Caco-2 (cell line): ENCODE results near the gene RPL10. TPM values are rescaled to one million over a fixed set of nuclear protein-coding genes. Genes with fewer than 3 reads are reported as not detected.

Experiments
- BruUV-seq: library from RNA; stranded (reverse); fragments of 400-500 nt; replicated peaks from 2 replicates; lab custom pipeline; 2021; lab: Mats Ljungman, UMichigan
- CTCF ChIA-PET: fragments of 300-600 bp; sonication (Branson Sonifier 250); formaldehyde crosslinking; loops from one replicate; lab custom pipeline; 2022; ENCODE audit warnings: antibody characterized with exemption; lab: Charles Lee
- POLR2A ChIA-PET: fragments of 300-600 bp; sonication (Branson Sonifier 250); formaldehyde crosslinking; loops from one replicate; lab custom pipeline; 2022; ENCODE audit warnings: antibody characterized with exemption; lab: Charles Lee
- DNase-seq, 2 experiments: peaks; one replicate each; pipeline versions ENCODE4 v3.0.0 to v3.0.0-alpha.2; 2020 to 2022
- H3K27me3 ChIP-seq: replicated peaks from 2 replicates; pipeline ENCODE4 v1.6.0; 2011; ENCODE audit warnings: low read length; ENCODE audit not compliant: control insufficient read depth, insufficient read depth
- H3K36me3 ChIP-seq: 2 replicates; pipeline ENCODE4 v1.5.1; 2011; ENCODE audit warnings: low read length; ENCODE audit not compliant: control insufficient read depth, insufficient read depth
- H3K4me1 ChIP-seq: fragments of 250-450 bp; sonication (Bioruptor Pico); 2 replicates; pipeline ENCODE4 v1.5.1; 2020; ENCODE audit warnings: mild to moderate bottlenecking
- H3K4me3 ChIP-seq: 2 replicates; pipeline ENCODE4 v1.5.1; 2011; ENCODE audit warnings: low read depth, mild to moderate bottlenecking, control low read depth, low read length
- H3K9me3 ChIP-seq: fragments of 250-450 bp; sonication (Bioruptor Pico); 2 replicates; pipeline ENCODE4 v1.5.1; 2020; ENCODE audit warnings: mild to moderate bottlenecking, moderate library complexity
- H3K27ac Mint-ChIP-seq: one replicate; pipeline ENCODE4 v1.8.0; 2022; ENCODE audit warnings: mixed read lengths; ENCODE audit not compliant: unreplicated experiment
- H3K27me3 Mint-ChIP-seq: one replicate; pipeline ENCODE4 v1.8.0; 2022; ENCODE audit warnings: mixed read lengths; ENCODE audit not compliant: insufficient read depth, unreplicated experiment
- H3K36me3 Mint-ChIP-seq: one replicate; pipeline ENCODE4 v1.8.0; 2022; ENCODE audit warnings: mild to moderate bottlenecking, mixed read lengths; ENCODE audit not compliant: insufficient read depth, unreplicated experiment
- H3K4me1 Mint-ChIP-seq: one replicate; pipeline ENCODE4 v1.8.0; 2022; ENCODE audit warnings: low read depth, mixed read lengths; ENCODE audit not compliant: unreplicated experiment
- H3K4me3 Mint-ChIP-seq: one replicate; pipeline ENCODE4 v1.8.0; 2022; ENCODE audit warnings: mild to moderate bottlenecking, moderate library complexity, mixed read lengths; ENCODE audit not compliant: unreplicated experiment
- H3K9me3 Mint-ChIP-seq: one replicate; pipeline ENCODE4 v1.8.0; 2022; ENCODE audit warnings: mixed read lengths; ENCODE audit not compliant: unreplicated experiment
- CTCF ChIP-seq, 2 experiments: fragments of 200-600 bp in 1 of 2; IDR thresholded peaks; 1 replicate in 1 of 2; 2 replicates in 1 of 2; pipeline versions ENCODE4 v1.5.1 to v1.8.0; 2011 to 2022; ENCODE audit warnings: antibody characterized with exemption in 1 of 2, control low read depth in 1 of 2, inconsistent platforms in 1 of 2, low read depth in 1 of 2, low read length in 1 of 2, mild to moderate bottlenecking in 1 of 2, moderate library complexity in 1 of 2; ENCODE audit not compliant: insufficient read depth in 1 of 2, severe bottlenecking in 1 of 2, unreplicated experiment in 1 of 2
- intact Hi-C: fragments of 100-400 bp; cut with micrococcal nuclease; formaldehyde crosslinking; loops from one replicate; pipeline ENCODE4 v1.10.0; 2022; ENCODE audit not compliant: unreplicated experiment
- total RNA-seq: library from RNA; stranded (reverse); gene quantifications from 2 replicates; pipeline ENCODE4 v1.2.3, GENCODE V29; 2022

The RPL10 gene
- total RNA-seq, 1 experiment from 2014 or later = 2,081 TPM

GRCh38 chrX:154378799-154379568 is 19.2 kb upstream of the RPL10 start, which contains the start of gene EMD:
Gene EMD (plus strand): TSS chrX:154379295. CDS start chrX:154379485, 190 bp downstream.
- no peaks in the 10 kb centered on the region; the same call in 1 of the 2 replicates for H3K4me1 ChIP-seq
- H3K4me3 ChIP-seq = peak within 1 kb of the TSS; percentile 81
- no TSS peak for BruUV-seq
- Mint-ChIP-seq H3K4me3 (peak within 1 kb of the TSS; percentile 80), H3K36me3 (peaks cover 57% of the 10 kb centered on the region), H3K9me3 (no peaks in the 10 kb centered on the region), H3K27ac (peak within 1 kb of the TSS; percentile 94), H3K27me3 (no peaks in the 10 kb centered on the region), H3K4me1 (peaks cover 6% of the 10 kb centered on the region)
- DNase-seq = peak; percentile 97
- peaks cover 2% of the 10 kb centered on the region; the same call in 1 of the 2 replicates for H3K36me3 ChIP-seq
- intact Hi-C loops = loop anchor here (10.0 kb wide), 1 partner anchor 404 kb away; the partner anchor contains the start of genes HCFC1 and TMEM187
- no peaks in the 10 kb centered on the region for H3K27me3 ChIP-seq
- no peaks in the 10 kb centered on the region for H3K9me3 ChIP-seq
- ChIA-PET POLR2A (interaction anchor here (0.6 to 1.5 kb wide), 5 partner anchors 8 to 162 kb away, joined by 3 to 15 read pairs (median 5); partner anchors contain the start of genes RPL10 and SLC10A3), CTCF (interaction anchor here (0.6 kb wide), 1 partner anchor 830 kb away, joined by 3 read pairs; no protein-coding TSS in a partner anchor)
- TF ChIP-seq CTCF (IDR thresholded peaks at IDR 0.05; ENCODE audit: insufficient read depth in 1 of 2, low read depth in 1 of 2, low read length in 1 of 2, severe bottlenecking in 1 of 2, unreplicated experiment in 1 of 2) = no peak

DNA sequence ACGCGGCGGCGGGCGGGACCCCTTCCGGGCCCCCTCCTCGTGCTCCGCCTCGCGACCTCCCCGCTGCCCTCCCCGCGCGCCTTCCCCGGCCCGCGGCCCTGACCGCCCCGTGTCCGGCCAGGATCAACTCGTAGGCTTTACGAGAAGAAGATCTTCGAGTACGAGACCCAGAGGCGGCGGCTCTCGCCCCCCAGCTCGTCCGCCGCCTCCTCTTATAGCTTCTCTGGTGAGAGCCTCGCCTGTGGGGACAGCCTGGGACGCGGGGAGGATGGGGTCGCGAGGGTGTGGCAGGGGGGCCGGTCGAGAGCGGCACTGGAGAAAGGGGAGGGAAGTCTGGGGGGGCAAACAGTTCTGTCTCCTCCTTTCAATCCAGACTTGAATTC is 18.6 kb upstream of the RPL10 start:
- H3K27me3 ChIP-seq = no peaks in the 10 kb centered on the region
- ChIA-PET CTCF (no interaction called here), POLR2A (interaction anchor here (0.6 to 1.5 kb wide), 3 partner anchors 8 to 111 kb away, joined by 3 to 5 read pairs (median 5); partner anchors contain the start of genes RPL10 and SLC10A3)
- intact Hi-C loops = loop anchor here (10.0 kb wide), 1 partner anchor 405 kb away; the partner anchor contains the start of genes HCFC1 and TMEM187
- H3K9me3 ChIP-seq = no peaks in the 10 kb centered on the region
- no peaks in the 10 kb centered on the region for H3K27me3 Mint-ChIP-seq
- H3K27ac Mint-ChIP-seq = peak overlapping the region; percentile 94
- H3K36me3 Mint-ChIP-seq = peaks cover 63% of the 10 kb centered on the region
- H3K4me1 Mint-ChIP-seq = peaks cover 6% of the 10 kb centered on the region
- no peak for DNase-seq
- peak overlapping the region; percentile 80 for H3K4me3 Mint-ChIP-seq
- peak overlapping the region; percentile 81 for H3K4me3 ChIP-seq
- no peak for TF ChIP-seq CTCF (IDR thresholded peaks at IDR 0.05; ENCODE audit: insufficient read depth in 1 of 2, low read depth in 1 of 2, low read length in 1 of 2, severe bottlenecking in 1 of 2, unreplicated experiment in 1 of 2)
- peaks cover 2% of the 10 kb centered on the region; the same call in 1 of the 2 replicates for H3K36me3 ChIP-seq
- BruUV-seq = no TSS peak
- no peaks in the 10 kb centered on the region for H3K9me3 Mint-ChIP-seq
- H3K4me1 ChIP-seq = no peaks in the 10 kb centered on the region

DNA sequence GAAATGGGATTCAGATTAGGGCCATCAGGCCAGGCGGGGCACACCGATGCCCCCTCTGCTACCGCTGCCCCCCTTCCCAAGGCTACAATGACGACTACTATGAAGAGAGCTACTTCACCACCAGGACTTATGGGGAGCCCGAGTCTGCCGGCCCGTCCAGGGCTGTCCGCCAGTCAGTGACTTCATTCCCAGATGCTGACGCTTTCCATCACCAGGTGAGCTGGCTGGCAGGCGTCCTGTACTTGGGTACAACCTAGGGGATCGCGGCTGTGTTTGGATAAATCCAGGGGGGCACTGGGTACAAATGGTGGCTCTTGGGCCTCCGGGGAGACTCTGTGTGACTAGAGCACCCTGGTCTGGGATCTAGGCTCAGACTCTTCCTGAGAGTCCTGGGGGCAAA is 18.0 kb upstream of the RPL10 start:
- TF ChIP-seq CTCF (IDR thresholded peaks at IDR 0.05; ENCODE audit: insufficient read depth in 1 of 2, low read depth in 1 of 2, low read length in 1 of 2, severe bottlenecking in 1 of 2, unreplicated experiment in 1 of 2) = no peak
- intact Hi-C loops = no loop called here
- no peaks in the 10 kb centered on the region for H3K27me3 Mint-ChIP-seq
- Histone ChIP-seq H3K4me1 (no peaks in the 10 kb centered on the region), H3K27me3 (no peaks in the 10 kb centered on the region), H3K4me3 (peak overlapping the region; percentile 81), H3K36me3 (peaks cover 2% of the 10 kb centered on the region; the same call in 1 of the 2 replicates), H3K9me3 (no peaks in the 10 kb centered on the region)
- H3K9me3 Mint-ChIP-seq = no peaks in the 10 kb centered on the region
- H3K36me3 Mint-ChIP-seq = peaks cover 58% of the 10 kb centered on the region
- peak overlapping the region; percentile 80 for H3K4me3 Mint-ChIP-seq
- ChIA-PET CTCF (no interaction called here), POLR2A (interaction anchor here (1.5 kb wide), 1 partner anchor 9 kb away, joined by 3 read pairs; no protein-coding TSS in a partner anchor)
- H3K27ac Mint-ChIP-seq = peak overlapping the region; percentile 94
- no peak for DNase-seq
- peaks cover 6% of the 10 kb centered on the region for H3K4me1 Mint-ChIP-seq
- BruUV-seq = TSS peak; percentile 77
